ENCODE measurements around the gene DNAJC1.

DNA sequence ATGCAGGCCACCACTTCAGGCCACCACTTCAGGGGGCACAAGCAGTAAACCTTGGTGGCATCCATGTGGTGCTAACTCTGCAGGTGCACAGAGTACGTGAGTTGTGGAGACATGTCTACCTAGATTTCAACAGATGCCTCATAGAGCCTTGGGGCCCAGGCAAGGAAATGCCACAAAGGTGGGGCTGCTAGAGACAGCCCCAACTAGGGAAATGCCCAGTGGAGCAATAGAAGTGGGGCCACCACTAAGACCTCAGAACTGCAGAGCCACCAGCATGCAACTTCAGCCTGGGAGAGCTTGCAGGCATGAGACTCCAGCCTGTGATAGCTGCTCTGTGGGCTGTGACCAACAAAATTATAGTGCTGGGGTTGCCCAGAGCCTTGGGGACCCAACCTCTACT is 107.6 kb downstream of the DNAJC1 start:
- TF ChIP-seq, protein P1, sequence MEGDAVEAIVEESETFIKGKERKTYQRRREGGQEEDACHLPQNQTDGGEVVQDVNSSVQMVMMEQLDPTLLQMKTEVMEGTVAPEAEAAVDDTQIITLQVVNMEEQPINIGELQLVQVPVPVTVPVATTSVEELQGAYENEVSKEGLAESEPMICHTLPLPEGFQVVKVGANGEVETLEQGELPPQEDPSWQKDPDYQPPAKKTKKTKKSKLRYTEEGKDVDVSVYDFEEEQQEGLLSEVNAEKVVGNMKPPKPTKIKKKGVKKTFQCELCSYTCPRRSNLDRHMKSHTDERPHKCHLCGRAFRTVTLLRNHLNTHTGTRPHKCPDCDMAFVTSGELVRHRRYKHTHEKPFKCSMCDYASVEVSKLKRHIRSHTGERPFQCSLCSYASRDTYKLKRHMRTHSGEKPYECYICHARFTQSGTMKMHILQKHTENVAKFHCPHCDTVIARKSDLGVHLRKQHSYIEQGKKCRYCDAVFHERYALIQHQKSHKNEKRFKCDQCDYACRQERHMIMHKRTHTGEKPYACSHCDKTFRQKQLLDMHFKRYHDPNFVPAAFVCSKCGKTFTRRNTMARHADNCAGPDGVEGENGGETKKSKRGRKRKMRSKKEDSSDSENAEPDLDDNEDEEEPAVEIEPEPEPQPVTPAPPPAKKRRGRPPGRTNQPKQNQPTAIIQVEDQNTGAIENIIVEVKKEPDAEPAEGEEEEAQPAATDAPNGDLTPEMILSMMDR (IDR thresholded peaks at IDR 0.05; ENCODE audit: insufficient read depth, low read length, poor library complexity, severe bottlenecking) = no peak
- TF ChIP-seq EZH2phosphoT487 (conservative IDR thresholded peaks at IDR 0.05; ENCODE audit: low read length) = no peak
